CD14-positive monocyte (primary cell): ENCODE measurements around the gene HOXA5. TPM values are rescaled to one million over a fixed set of nuclear protein-coding genes. Genes with fewer than 3 reads are reported as not detected.

Source experiments
- DNase-seq, 3 donors: peaks; one replicate each; pipeline ENCODE4 v3.0.0-alpha.2; 2011 to 2022
- H2AFZ ChIP-seq: 2 replicates; pipeline ENCODE4 v1.6.0; 2012; ENCODE audit warnings: mild to moderate bottlenecking, low read depth, low read length, inconsistent platforms; ENCODE audit not compliant: insufficient read depth, poor library complexity, severe bottlenecking
- H3K27ac ChIP-seq, 2 donors: 1 replicate in 1 of 2; 2 replicates in 1 of 2; pipeline ENCODE4 v1.5.1; 2012 to 2013; ENCODE audit warnings: low read length in 2 of 2, control low read depth in 1 of 2, inconsistent platforms in 1 of 2, low read depth in 1 of 2, mild to moderate bottlenecking in 1 of 2
- H3K27me3 ChIP-seq, 2 donors: one replicate each; pipeline versions ENCODE4 v1.6.0 to v1.6.1; 2011 to 2013; ENCODE audit warnings: low read length in 2 of 2; ENCODE audit not compliant: control insufficient read depth in 2 of 2, insufficient read depth in 2 of 2
- H3K36me3 ChIP-seq, 2 donors: replicated peaks in 1 of 2; 1 replicate in 1 of 2; 2 replicates in 1 of 2; pipeline versions ENCODE4 v1.5.1 to v1.6.1; 2012 to 2013; ENCODE audit warnings: low read length in 2 of 2, control low read depth in 1 of 2, inconsistent platforms in 1 of 2, mild to moderate bottlenecking in 1 of 2; ENCODE audit not compliant: insufficient read depth in 2 of 2, control insufficient read depth in 1 of 2
- H3K4me1 ChIP-seq, 2 donors: 1 replicate in 1 of 2; 2 replicates in 1 of 2; pipeline versions ENCODE4 v1.5.1 to v1.6.1; 2012 to 2013; ENCODE audit warnings: low read length in 2 of 2, control low read depth in 1 of 2, inconsistent platforms in 1 of 2, mild to moderate bottlenecking in 1 of 2, moderate library complexity in 1 of 2; ENCODE audit not compliant: insufficient read depth in 2 of 2, control insufficient read depth in 1 of 2
- H3K4me2 ChIP-seq: replicated peaks from 2 replicates; pipeline ENCODE3; 2012; ENCODE audit warnings: low read length, moderate library complexity, mild to moderate bottlenecking; ENCODE audit not compliant: poor library complexity, severe bottlenecking; ENCODE audit errors: extremely low read depth
- H3K4me3 ChIP-seq, 3 experiments: fragments of 200-600 bp in 1 of 3; sonication (generic) in 1 of 3; replicated peaks in 1 of 3; 1 replicate in 2 of 3; 2 replicates in 1 of 3; pipeline ENCODE4 v1.5.1; 2011 to 2013; ENCODE audit warnings: low read length in 3 of 3, mild to moderate bottlenecking in 3 of 3, control low read depth in 2 of 3, low read depth in 2 of 3, inconsistent platforms in 1 of 3, moderate library complexity in 1 of 3
- H3K79me2 ChIP-seq: 2 replicates; pipeline ENCODE4 v1.6.0; 2012; ENCODE audit warnings: mild to moderate bottlenecking, control low read depth, inconsistent platforms, low read length, moderate library complexity; ENCODE audit not compliant: insufficient read depth
- H3K9ac ChIP-seq: 2 replicates; pipeline ENCODE4 v1.6.0; 2017; ENCODE audit warnings: low read length, mild to moderate bottlenecking; ENCODE audit not compliant: insufficient read depth, poor library complexity, severe bottlenecking
- H3K9me3 ChIP-seq, 2 donors: replicated peaks in 1 of 2; 1 replicate in 1 of 2; 2 replicates in 1 of 2; pipeline versions ENCODE4 v1.5.1 to v1.6.1; 2012 to 2013; ENCODE audit warnings: low read length in 2 of 2, control low read depth in 1 of 2; ENCODE audit not compliant: control insufficient read depth in 1 of 2, insufficient read depth in 1 of 2
- H4K20me1 ChIP-seq: 2 replicates; pipeline ENCODE4 v1.6.0; 2012; ENCODE audit warnings: mild to moderate bottlenecking, low read length, control low read depth, moderate library complexity; ENCODE audit not compliant: insufficient read depth
- H3K27ac Mint-ChIP-seq, 7 donors: one replicate each; pipeline ENCODE4 v1.8.0; 2020; ENCODE audit warnings: mild to moderate bottlenecking in 7 of 7, mixed read lengths in 7 of 7, moderate library complexity in 6 of 7, inconsistent platforms in 2 of 7
- H3K27me3 Mint-ChIP-seq, 3 donors: one replicate each; pipeline ENCODE4 v1.8.0; 2021 to 2022; ENCODE audit warnings: low read depth in 3 of 3, mild to moderate bottlenecking in 3 of 3, mixed read lengths in 3 of 3, moderate library complexity in 3 of 3, inconsistent platforms in 1 of 3
- H3K36me3 Mint-ChIP-seq, 2 donors: one replicate each; pipeline ENCODE4 v1.8.0; 2020; ENCODE audit warnings: mixed read lengths in 2 of 2, inconsistent platforms in 1 of 2, mild to moderate bottlenecking in 1 of 2
- H3K4me1 Mint-ChIP-seq: one replicate; pipeline ENCODE4 v1.8.0; 2020; ENCODE audit warnings: mild to moderate bottlenecking, mixed read lengths
- H3K4me3 Mint-ChIP-seq, 2 donors: one replicate each; pipeline ENCODE4 v1.8.0; 2020; ENCODE audit warnings: mild to moderate bottlenecking in 2 of 2, mixed read lengths in 2 of 2, moderate library complexity in 1 of 2
- H3K9me3 Mint-ChIP-seq, 7 donors: one replicate each; pipeline ENCODE4 v1.8.0; 2020 to 2022; ENCODE audit warnings: mixed read lengths in 7 of 7, mild to moderate bottlenecking in 6 of 7, moderate library complexity in 6 of 7, inconsistent platforms in 2 of 7
- WGBS: methylation state at CpG from one replicate; pipeline ENCODE4 v1.1.5; 2013; ENCODE audit warnings: missing lambda C conversion rate; ENCODE audit not compliant: insufficient coverage; 5-methylcytosine and 5-hydroxymethylcytosine counted together
- intact Hi-C, 2 donors: fragments of 100-400 bp; cut with micrococcal nuclease; formaldehyde crosslinking; loops; one replicate each; pipeline versions ENCODE4 v1.15.0 to v1.15.1; 2023
- polyA plus RNA-seq, 3 donors: library from polyadenylated mRNA; depleted of rRNA in 1 of 3; unstranded in 2 of 3; stranded (reverse) in 1 of 3; fragments of 300-500 nt in 2 of 3; fragments of >200 nt in 1 of 3; fragmentation: Illumina TruSeq in 2 of 3; gene quantifications; 1 replicate in 2 of 3; 2 replicates in 1 of 3; pipeline ENCODE4 v1.2.3, GENCODE V29; 2012 to 2021
- TF ChIP-seq, protein P1 (sequence below): fragments of 200-600 bp; IDR thresholded peaks from one replicate; pipeline ENCODE4 v1.8.0; 2022; ENCODE audit warnings: antibody characterized with exemption, mild to moderate bottlenecking

The HOXA5 gene
- polyA plus RNA-seq, 3 donors = 0.85 to 3.0 (median 1.8) TPM

DNA sequence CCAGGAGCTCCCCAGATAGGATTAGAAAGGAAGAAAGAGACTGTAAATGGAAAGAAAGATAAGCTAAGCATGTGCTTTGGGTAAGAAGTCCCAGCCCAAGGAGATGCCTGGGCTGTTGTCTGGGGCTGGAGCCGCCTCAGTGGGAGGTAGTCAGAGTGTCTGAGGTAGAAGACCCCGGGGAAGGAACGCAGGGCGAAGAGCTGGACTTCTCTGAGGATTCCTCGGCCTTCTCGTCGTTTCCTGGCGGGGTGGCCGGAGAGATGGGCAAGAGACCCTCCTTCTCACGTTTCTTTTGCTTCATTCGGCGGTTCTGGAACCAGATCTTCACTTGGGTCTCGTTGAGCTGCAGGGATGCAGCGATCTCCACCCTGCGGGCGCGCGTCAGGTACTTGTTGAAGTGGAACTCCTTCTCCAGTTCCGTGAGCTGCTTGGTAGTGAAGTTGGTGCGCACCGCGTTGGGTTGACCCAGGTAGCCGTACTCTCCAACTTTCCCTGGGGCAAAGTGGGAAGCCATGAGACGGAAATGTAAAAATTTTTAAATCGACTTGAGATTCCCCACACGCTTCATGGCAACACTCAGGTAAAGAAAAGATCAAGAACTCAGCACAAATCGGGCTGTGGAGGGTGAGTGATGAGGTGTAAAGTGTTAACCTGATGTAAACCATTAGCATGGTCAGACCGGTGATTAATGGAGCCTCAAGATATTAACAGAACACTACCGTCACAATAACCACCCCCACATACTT lies 49.0 kb downstream of the HOXA5 start:
- Histone ChIP-seq H3K27ac (no peak overlapping the region), H2AFZ (no peak overlapping the region), H3K4me3 (peak overlapping the region in 1 of 3 experiments; percentile 90), H3K79me2 (peaks cover 31% of the 10 kb centered on the region), H3K27me3 (peaks cover 70 to 83% of the 10 kb centered on the region in 2 donors), H3K4me2 (peak overlapping the region; percentile 92), H3K36me3 (peaks cover 5 to 10% of the 10 kb centered on the region in 2 donors), H4K20me1 (peaks cover 25% of the 10 kb centered on the region), H3K9me3 (peaks cover 0 to 10% of the 10 kb centered on the region in 2 donors), H3K9ac (no peak overlapping the region), H3K4me1 (peaks cover 39 to 42% of the 10 kb centered on the region in 2 donors)
- peaks cover 77 to 88% (median 79%) of the 10 kb centered on the region in 3 donors for H3K27me3 Mint-ChIP-seq
- peaks cover 0 to 43% (median 15%) of the 10 kb centered on the region in 7 donors for H3K9me3 Mint-ChIP-seq
- WGBS = 35% methylated on average over 21 of the region's 29 CpGs
- intact Hi-C loops = loop anchor here (2.0 to 10.0 kb wide), 4 partner anchors 60 to 234 kb away; partner anchors contain the start of genes HOXA7 (in 1 of the 2) and SKAP2 (in 1 of the 2)
- H3K36me3 Mint-ChIP-seq = peaks cover 28 to 41% of the 10 kb centered on the region in 2 donors
- TF ChIP-seq, protein P1, sequence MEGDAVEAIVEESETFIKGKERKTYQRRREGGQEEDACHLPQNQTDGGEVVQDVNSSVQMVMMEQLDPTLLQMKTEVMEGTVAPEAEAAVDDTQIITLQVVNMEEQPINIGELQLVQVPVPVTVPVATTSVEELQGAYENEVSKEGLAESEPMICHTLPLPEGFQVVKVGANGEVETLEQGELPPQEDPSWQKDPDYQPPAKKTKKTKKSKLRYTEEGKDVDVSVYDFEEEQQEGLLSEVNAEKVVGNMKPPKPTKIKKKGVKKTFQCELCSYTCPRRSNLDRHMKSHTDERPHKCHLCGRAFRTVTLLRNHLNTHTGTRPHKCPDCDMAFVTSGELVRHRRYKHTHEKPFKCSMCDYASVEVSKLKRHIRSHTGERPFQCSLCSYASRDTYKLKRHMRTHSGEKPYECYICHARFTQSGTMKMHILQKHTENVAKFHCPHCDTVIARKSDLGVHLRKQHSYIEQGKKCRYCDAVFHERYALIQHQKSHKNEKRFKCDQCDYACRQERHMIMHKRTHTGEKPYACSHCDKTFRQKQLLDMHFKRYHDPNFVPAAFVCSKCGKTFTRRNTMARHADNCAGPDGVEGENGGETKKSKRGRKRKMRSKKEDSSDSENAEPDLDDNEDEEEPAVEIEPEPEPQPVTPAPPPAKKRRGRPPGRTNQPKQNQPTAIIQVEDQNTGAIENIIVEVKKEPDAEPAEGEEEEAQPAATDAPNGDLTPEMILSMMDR = no peak
- peak overlapping the region in 1 of 7 donors; percentile 45 for H3K27ac Mint-ChIP-seq
- peaks cover 48% of the 10 kb centered on the region for H3K4me1 Mint-ChIP-seq
- H3K4me3 Mint-ChIP-seq = peak overlapping the region; percentile 89 to 95
- no peak for DNase-seq

DNA sequence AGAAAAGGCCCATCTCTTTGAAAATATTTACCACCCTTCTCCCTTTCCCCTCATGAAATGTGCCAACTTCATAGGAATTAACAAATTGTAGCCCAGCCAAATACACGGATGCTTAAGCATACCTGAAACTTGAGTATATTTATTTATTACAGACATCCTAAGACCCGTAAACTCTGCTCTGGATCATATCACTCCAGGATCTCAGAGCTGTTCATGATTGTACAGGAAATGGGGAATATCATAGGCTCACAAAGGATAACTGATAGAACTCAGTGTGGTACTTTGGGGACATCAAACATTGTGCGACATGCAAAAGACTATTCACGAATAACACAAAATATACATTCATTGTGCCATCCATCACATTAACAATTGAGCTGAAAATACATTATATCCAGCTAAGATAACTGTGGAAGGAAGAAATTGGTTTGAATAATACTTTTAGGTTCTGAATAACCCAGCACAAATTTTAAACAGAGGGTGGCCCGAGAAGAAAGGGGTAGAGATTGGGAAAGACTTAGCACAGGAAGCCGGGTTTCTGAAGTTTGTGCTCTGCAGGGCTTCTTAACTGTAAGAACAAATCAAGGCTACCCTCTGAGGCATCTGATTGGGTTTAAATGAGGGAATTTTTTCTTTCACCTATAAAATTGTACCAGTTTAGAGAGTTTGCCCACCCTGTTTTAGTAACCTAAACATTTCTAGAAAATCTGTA lies 50.1 kb downstream of the HOXA5 start:
- no peak for DNase-seq
- intact Hi-C loops = loop anchor here (10.0 kb wide), 1 partner anchor 59 kb away; no protein-coding TSS in a partner anchor
- Mint-ChIP-seq H3K9me3 (peaks cover 0 to 34% (median 16%) of the 10 kb centered on the region in 7 donors), H3K27me3 (peaks cover 78 to 88% (median 81%) of the 10 kb centered on the region in 3 donors), H3K27ac (no peak overlapping the region), H3K4me1 (peaks cover 41% of the 10 kb centered on the region), H3K36me3 (peaks cover 16 to 36% of the 10 kb centered on the region in 2 donors), H3K4me3 (peak overlapping the region in 1 of 2 donors; percentile 95)
- peaks cover 32 to 37% of the 10 kb centered on the region in 2 donors for H3K4me1 ChIP-seq
- no peak overlapping the region for H3K4me3 ChIP-seq
- TF ChIP-seq, protein P1 = no peak
- no peak overlapping the region for H2AFZ ChIP-seq
- WGBS = no CpG with 5 or more reads among the region's 6 CpGs
- H3K9ac ChIP-seq = no peak overlapping the region
- H3K27me3 ChIP-seq = peaks cover 71 to 83% of the 10 kb centered on the region in 2 donors
- no peak overlapping the region for H3K4me2 ChIP-seq
- H3K36me3 ChIP-seq = no peaks in the 10 kb centered on the region
- H3K79me2 ChIP-seq = peaks cover 23% of the 10 kb centered on the region
- H4K20me1 ChIP-seq = peaks cover 14% of the 10 kb centered on the region
- H3K9me3 ChIP-seq = peaks cover 0 to 14% of the 10 kb centered on the region in 2 donors
- no peak overlapping the region for H3K27ac ChIP-seq
